ENCODE results near the gene KLHL18.
"Not testable (repeated sequence)": the region's sequence is repeated elsewhere in the genome, so short reads cannot be mapped to it uniquely, and the experiment has no call there.

KLHL18 gene
- total RNA-seq = 57.8 to 77.5 (median 70.0) reads per million in 4 donors

- DNase-seq = peak; percentile 95 to 99 (median 96)
Observed at GRCh38 chr3:47282424-47283192, at the start of gene KLHL18, which contains the start of gene KIF9. TSS of gene KLHL18 (plus strand) at chr3:47282944. CDS start at chr3:47282966, 22 bp downstream. TSS of gene KIF9 (minus strand) at chr3:47282799. CDS start at chr3:47277374, 5,425 bp downstream.

GRCh38 chr3:47238017-47238416, 44.7 kb upstream of the KLHL18 start:
- DNase-seq = no peak

- no peak for DNase-seq
Observed at GRCh38 chr3:47239929-47240328, 42.8 kb upstream of the KLHL18 start.

- DNase-seq = no peak
Observed at GRCh38 chr3:47243419-47244147, 39.2 kb upstream of the KLHL18 start.

GRCh38 chr3:47244531-47245100, 38.1 kb upstream of the KLHL18 start:
- DNase-seq = no peak

GRCh38 chr3:47245271-47245670, 37.5 kb upstream of the KLHL18 start:
- no peak for DNase-seq

GRCh38 chr3:47247131-47248064, 35.3 kb upstream of the KLHL18 start:
- DNase-seq = no peak

- DNase-seq = no peak
Observed at GRCh38 chr3:47250309-47251060, 32.3 kb upstream of the KLHL18 start.

- DNase-seq = not testable (repeated sequence)
Observed at GRCh38 chr3:47251085-47251484, 31.7 kb upstream of the KLHL18 start.

- DNase-seq = no peak
Observed at GRCh38 chr3:47251689-47252088, 31.1 kb upstream of the KLHL18 start.

GRCh38 chr3:47256331-47256730, 26.4 kb upstream of the KLHL18 start:
- DNase-seq = not testable (repeated sequence)

- no peak for DNase-seq
Observed at GRCh38 chr3:47259114-47259513, 23.6 kb upstream of the KLHL18 start.

GRCh38 chr3:47260605-47261004, 22.1 kb upstream of the KLHL18 start:
- DNase-seq = no peak

- no peak for DNase-seq
Observed at GRCh38 chr3:47261301-47261700, 21.4 kb upstream of the KLHL18 start.

GRCh38 chr3:47265008-47265407, 17.7 kb upstream of the KLHL18 start:
- DNase-seq = no peak

GRCh38 chr3:47265725-47266428, 16.9 kb upstream of the KLHL18 start:
- no peak for DNase-seq

- DNase-seq = peak in 1 of 5 donors; percentile 4
Observed at GRCh38 chr3:47266709-47267489, 15.8 kb upstream of the KLHL18 start.

- DNase-seq = no peak
Observed at GRCh38 chr3:47267490-47267824, 15.3 kb upstream of the KLHL18 start.

GRCh38 chr3:47270526-47270925, 12.2 kb upstream of the KLHL18 start:
- DNase-seq = no peak

GRCh38 chr3:47273564-47273963, 9.2 kb upstream of the KLHL18 start:
- no peak for DNase-seq
